Thyroid gland (tissue), 4 donors: ENCODE data around the gene ANKS1A.

Experiments
- POLR2A ChIP-seq, 2 donors: fragments of 450-650 bp; IDR thresholded peaks; one replicate each; pipeline ENCODE4 v1.6.1; 2017; ENCODE audit warnings: antibody characterized with exemption in 2 of 2, mild to moderate bottlenecking in 2 of 2, moderate library complexity in 1 of 2
- TF ChIP-seq, protein P1 (sequence below), 6 experiments: fragments of 200-600 bp in 3 of 6; fragments of 450-650 bp in 3 of 6; sonication (generic) in 3 of 6; IDR thresholded peaks; one replicate each; pipeline ENCODE4 v1.5.1; 2016 to 2019; ENCODE audit warnings: antibody characterized with exemption in 6 of 6, mild to moderate bottlenecking in 2 of 6, inconsistent platforms in 1 of 6, moderate library complexity in 1 of 6

DNA sequence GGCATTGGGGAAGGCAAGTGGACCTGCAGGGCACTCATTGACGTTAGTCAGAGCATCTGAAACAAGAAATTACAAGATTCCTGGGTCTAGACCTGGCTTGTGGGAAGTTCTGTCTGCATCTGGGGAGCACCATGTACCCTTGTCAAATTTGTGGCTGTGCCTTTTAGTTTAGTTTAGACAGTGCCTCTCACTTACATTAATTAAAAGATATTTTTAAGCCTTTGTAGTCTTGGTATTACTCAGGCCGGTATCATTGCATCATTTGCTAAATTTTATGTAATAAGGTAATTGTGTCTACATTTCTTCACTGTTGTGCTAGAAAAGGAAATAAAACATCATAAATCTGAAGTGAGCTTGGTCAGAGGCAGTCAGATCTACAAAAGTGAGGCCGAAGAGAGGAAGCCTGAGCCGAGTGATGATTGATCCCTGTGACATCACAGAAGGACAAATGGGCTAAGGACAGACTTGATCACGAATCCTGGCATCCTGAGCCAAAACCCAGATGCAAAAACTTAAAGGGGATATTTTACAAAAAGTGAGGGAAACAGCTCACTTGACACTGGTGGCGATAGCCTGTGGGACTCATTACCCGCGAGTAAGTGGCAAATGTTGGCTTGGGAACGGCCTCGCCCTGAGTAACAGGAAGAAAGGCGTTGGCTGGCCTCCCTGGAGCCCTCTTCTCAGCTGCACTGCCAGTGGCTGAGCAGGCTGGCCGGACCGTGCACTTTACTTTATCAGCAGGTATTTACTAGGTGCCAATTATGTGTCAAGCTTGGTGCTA is 145.5 kb downstream of the ANKS1A start:
- TF ChIP-seq, protein P1, sequence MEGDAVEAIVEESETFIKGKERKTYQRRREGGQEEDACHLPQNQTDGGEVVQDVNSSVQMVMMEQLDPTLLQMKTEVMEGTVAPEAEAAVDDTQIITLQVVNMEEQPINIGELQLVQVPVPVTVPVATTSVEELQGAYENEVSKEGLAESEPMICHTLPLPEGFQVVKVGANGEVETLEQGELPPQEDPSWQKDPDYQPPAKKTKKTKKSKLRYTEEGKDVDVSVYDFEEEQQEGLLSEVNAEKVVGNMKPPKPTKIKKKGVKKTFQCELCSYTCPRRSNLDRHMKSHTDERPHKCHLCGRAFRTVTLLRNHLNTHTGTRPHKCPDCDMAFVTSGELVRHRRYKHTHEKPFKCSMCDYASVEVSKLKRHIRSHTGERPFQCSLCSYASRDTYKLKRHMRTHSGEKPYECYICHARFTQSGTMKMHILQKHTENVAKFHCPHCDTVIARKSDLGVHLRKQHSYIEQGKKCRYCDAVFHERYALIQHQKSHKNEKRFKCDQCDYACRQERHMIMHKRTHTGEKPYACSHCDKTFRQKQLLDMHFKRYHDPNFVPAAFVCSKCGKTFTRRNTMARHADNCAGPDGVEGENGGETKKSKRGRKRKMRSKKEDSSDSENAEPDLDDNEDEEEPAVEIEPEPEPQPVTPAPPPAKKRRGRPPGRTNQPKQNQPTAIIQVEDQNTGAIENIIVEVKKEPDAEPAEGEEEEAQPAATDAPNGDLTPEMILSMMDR (IDR thresholded peaks at IDR 0.05): no peak
- no peak for TF ChIP-seq POLR2A (IDR thresholded peaks at IDR 0.05)
